H4 (cell line): ENCODE results near the gene INO80E. TPM values are rescaled to one million over a fixed set of nuclear protein-coding genes. Genes with fewer than 3 reads are reported as not detected.
A peak's percentile ranks its signal among the peaks of the same experiment; 100 is the strongest.
"Not testable (repeated sequence)": the region's sequence is repeated elsewhere in the genome, so short reads cannot be mapped to it uniquely, and the experiment has no call there.

ENCODE experiments used
- DNase-seq: peaks from one replicate; pipeline ENCODE4 v3.0.0-alpha.2; 2015; ENCODE audit warnings: low spot score
- total RNA-seq: library from RNA; depleted of rRNA; stranded (reverse); fragments of >200 nt; shearing (Covaris generic); gene quantifications from 2 replicates; pipeline ENCODE4 v1.2.3, GENCODE V29; 2014; rRNA removed

Gene INO80E
- total RNA-seq, 1 experiment from 2014 or later: 85.3 TPM

- no peak for DNase-seq
These were observed 34.9 kb downstream of the INO80E start, which contains the start of gene TLCD3B for GRCh38 chr16:30030841-30031413. TLCD3B (minus strand) TSS chr16:30031271; CDS start chr16:30030527, 744 bp downstream.

- DNase-seq: no peak
These were observed 35.5 kb downstream of the INO80E start for GRCh38 chr16:30031477-30031918.

- DNase-seq: peak; percentile 60
These were observed 36.2 kb downstream of the INO80E start for GRCh38 chr16:30032083-30032819.

- no peak for DNase-seq
These were observed 37.2 kb downstream of the INO80E start for GRCh38 chr16:30033270-30033669.

- DNase-seq: no peak
These were observed 44.2 kb downstream of the INO80E start for GRCh38 chr16:30040221-30040620.

GRCh38 chr16:30040690-30041089 lies 44.6 kb downstream of the INO80E start:
- DNase-seq: not testable (repeated sequence)

GRCh38 chr16:30041841-30042240 lies 45.8 kb downstream of the INO80E start:
- DNase-seq: no peak

GRCh38 chr16:30046178-30046577 lies 50.1 kb downstream of the INO80E start:
- DNase-seq: no peak

- DNase-seq: no peak
These were observed 50.5 kb downstream of the INO80E start for GRCh38 chr16:30046588-30046987.

GRCh38 chr16:30049871-30050270 lies 53.8 kb downstream of the INO80E start:
- DNase-seq: no peak

GRCh38 chr16:30051518-30051917 lies 55.5 kb downstream of the INO80E start:
- no peak for DNase-seq

GRCh38 chr16:30052671-30053372 lies 56.8 kb downstream of the INO80E start:
- peak; percentile 86 for DNase-seq

GRCh38 chr16:30053376-30054015 lies 57.5 kb downstream of the INO80E start:
- DNase-seq: no peak

- no peak for DNase-seq
These were observed 58.4 kb downstream of the INO80E start for GRCh38 chr16:30054451-30054850.

GRCh38 chr16:30054959-30055553 lies 59.0 kb downstream of the INO80E start:
- DNase-seq: no peak

Other genes with a start within 250 kb of the INO80E start
- gene ZG16, start 218.0 kb upstream of the INO80E start, total RNA-seq: not detected in 2 replicates
- gene KIF22, start 205.5 kb upstream of the INO80E start, total RNA-seq: 60.9 and 72.7 TPM in 2 replicates
- 84.6 and 135 TPM in 2 replicates for gene MAZ, start 189.7 kb upstream of the INO80E start, total RNA-seq
- gene PRRT2, start 184.0 kb upstream of the INO80E start, total RNA-seq: 0.14 and 1.0 TPM in 2 replicates
- gene PAGR1, start 180.1 kb upstream of the INO80E start, total RNA-seq: 43.4 and 46.3 TPM in 2 replicates
- gene MVP, start 175.8 kb upstream of the INO80E start, total RNA-seq: 83.0 and 87.2 TPM in 2 replicates
- gene CDIPT, start 133.0 kb upstream of the INO80E start, total RNA-seq: 52.8 and 58.4 TPM in 2 replicates
- gene SEZ6L2, start 96.7 kb upstream of the INO80E start, total RNA-seq: 6.8 and 10.0 TPM in 2 replicates
- gene ASPHD1, start 95.8 kb upstream of the INO80E start, total RNA-seq: 3.6 and 6.9 TPM in 2 replicates
- 3.3 and 7.4 TPM in 2 replicates for gene KCTD13, start 70.0 kb upstream of the INO80E start, total RNA-seq
- gene TMEM219, start 34.2 kb upstream of the INO80E start, total RNA-seq: 60.8 and 85.4 TPM in 2 replicates
- 11.6 and 17.2 TPM in 2 replicates for gene TAOK2, start 22.4 kb upstream of the INO80E start, total RNA-seq
- gene HIRIP3, start 624 bp upstream of the INO80E start, total RNA-seq: 18.2 and 24.8 TPM in 2 replicates
- gene DOC2A, start 14.8 kb downstream of the INO80E start, total RNA-seq: 0.12 TPM in 1 of 2 replicates, not detected in the other
- gene C16orf92, start 27.0 kb downstream of the INO80E start, total RNA-seq: not detected in 2 replicates
- 0.04 TPM in 1 of 2 replicates, not detected in the other for gene TLCD3B, start 35.0 kb downstream of the INO80E start, total RNA-seq
- gene ALDOA, start 69.5 kb downstream of the INO80E start, total RNA-seq: 1,896 and 1,920 TPM in 2 replicates
- gene PPP4C, start 79.8 kb downstream of the INO80E start, total RNA-seq: 117 and 139 TPM in 2 replicates
- not detected in 2 replicates for gene TBX6, start 95.7 kb downstream of the INO80E start, total RNA-seq
- gene YPEL3, start 100.0 kb downstream of the INO80E start, total RNA-seq: 4.1 and 6.7 TPM in 2 replicates
- not detected in 2 replicates for gene GDPD3, start 117.3 kb downstream of the INO80E start, total RNA-seq
- gene MAPK3, start 127.0 kb downstream of the INO80E start, total RNA-seq: 18.3 and 26.6 TPM in 2 replicates
- gene CORO1A, start 187.4 kb downstream of the INO80E start, total RNA-seq: 7.3 and 7.9 TPM in 2 replicates
- gene BOLA2B, start 197.4 kb downstream of the INO80E start, total RNA-seq: 177 and 278 TPM in 2 replicates
- gene SLX1A, start 197.6 kb downstream of the INO80E start, total RNA-seq: 24.7 and 61.0 TPM in 2 replicates
- 2.3 and 4.0 TPM in 2 replicates for gene SULT1A3, start 203.0 kb downstream of the INO80E start, total RNA-seq